Effector CD4-positive, alpha-beta T cell (primary cell): Measurements from ENCODE around the gene SLC17A4.

Experiments used
- DNase-seq: peaks from one replicate; pipeline ENCODE4 v3.0.0-alpha.2; 2020

SLC17A4 gene

DNA sequence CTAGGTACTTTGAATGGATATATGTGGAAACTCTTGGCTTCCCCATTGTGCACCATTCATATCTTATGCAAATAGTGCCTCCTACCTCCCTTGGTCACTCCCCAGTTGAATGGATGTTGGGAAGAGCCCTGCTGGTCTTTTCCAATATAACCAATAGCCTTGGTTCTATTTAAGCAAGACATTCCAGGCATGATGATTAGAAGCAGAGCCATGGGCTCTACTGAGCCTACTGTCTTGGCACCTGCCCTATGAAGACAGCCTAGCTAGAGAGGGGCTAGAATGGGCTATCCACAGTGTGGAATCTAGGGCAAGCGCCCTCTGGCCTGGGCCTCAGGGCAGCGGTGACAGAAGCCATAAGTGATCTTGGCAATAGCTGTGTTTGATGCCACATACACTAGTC lies 61.7 kb downstream of the SLC17A4 start:
- DNase-seq, result no peak

DNA sequence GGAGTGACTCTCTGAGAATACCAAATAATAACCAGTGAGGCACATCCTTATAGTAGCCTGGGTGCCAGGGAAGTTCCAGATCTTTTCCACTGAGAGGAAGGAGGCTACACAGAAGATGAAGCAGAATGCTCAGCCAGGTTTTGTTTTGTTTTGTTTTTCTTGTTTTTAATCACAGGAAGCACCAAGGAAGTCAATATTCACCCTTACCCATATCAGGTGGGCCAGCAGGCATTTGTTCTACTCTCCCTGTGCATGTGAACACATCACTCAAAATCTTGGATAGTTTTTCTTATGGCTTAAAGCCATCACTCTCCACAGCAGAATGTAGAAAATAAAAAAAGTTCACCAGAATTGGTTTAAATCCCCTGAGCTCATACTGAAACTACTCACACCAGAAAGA lies 66.8 kb downstream of the SLC17A4 start:
- DNase-seq, result no peak

DNA sequence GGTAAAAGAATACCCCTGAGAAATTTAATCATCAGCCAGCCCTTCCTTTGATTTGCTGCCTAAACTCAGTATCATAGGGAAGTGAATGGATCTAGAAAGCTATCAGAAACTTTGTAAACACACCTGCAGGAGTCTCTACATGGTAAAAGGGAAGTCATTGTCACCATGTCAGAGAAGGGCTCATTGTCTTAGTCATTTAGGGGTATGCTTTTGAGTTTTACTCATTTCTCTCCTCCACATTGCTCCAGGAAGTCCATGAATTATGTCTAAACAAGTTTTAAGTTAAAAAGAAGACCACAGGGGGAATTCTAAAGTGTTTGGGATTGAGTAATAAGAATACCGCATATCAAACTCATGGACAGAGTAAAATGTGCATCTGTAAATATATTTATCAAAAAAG lies 74.8 kb downstream of the SLC17A4 start:
- DNase-seq, result no peak

DNA sequence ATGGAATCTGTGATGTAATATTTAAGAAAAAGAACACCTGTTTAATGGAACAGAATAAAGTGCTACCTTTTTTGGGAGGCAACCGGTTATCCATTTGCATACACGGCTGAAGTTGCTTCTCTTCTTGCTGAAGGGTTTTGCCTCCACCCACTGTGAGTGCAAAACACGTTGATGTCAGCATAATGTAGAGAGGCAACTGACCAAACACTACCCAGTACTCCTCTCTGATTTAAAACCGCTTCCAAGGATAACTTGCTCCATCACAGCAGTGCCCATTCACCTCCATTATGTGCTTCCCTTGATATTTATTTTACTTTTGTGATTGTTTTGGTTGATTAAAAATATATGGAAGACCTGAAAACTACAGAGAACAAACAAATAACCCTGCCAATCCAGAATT lies 75.9 kb downstream of the SLC17A4 start:
- no peak for DNase-seq
